SK-N-MC (cell line): ENCODE measurements around the gene KCTD11.

Experiments
- EZH2 ChIP-seq: fragments of 200-600 bp; sonication (generic); IDR thresholded peaks from one replicate; pipeline ENCODE4 v1.6.1; 2017; ENCODE audit warnings: antibody characterized with exemption
- FOXP2 ChIP-seq: optimal IDR thresholded peaks from 2 replicates; pipeline ENCODE3; 2011; ENCODE audit warnings: mild to moderate bottlenecking, moderate library complexity; ENCODE audit not compliant: insufficient read depth; ENCODE audit errors: extremely low read length, control extremely low read depth
- POLR2AphosphoS5 ChIP-seq: IDR thresholded peaks from 2 replicates; pipeline ENCODE4 v1.6.1; 2012; ENCODE audit warnings: mild to moderate bottlenecking, low read depth, low read length, borderline replicate concordance

- TF ChIP-seq POLR2AphosphoS5, result no peak
- no peak for TF ChIP-seq EZH2
- no peak for TF ChIP-seq FOXP2
These were observed 3.6 kb downstream of the KCTD11 start for GRCh38 chr17:7355573-7355972.
